ENCODE results near the gene ZMIZ1. TPM values are rescaled to one million over a fixed set of nuclear protein-coding genes. Genes with fewer than 3 reads are reported as not detected.
A peak's percentile ranks its signal among the peaks of the same experiment; 100 is the strongest.

The ZMIZ1 gene
- total RNA-seq, 1 donor from 2014 or later, result 6.3 TPM

- TF ChIP-seq CTCF (IDR thresholded peaks at IDR 0.05; ENCODE audit: insufficient read depth, low read length, severe bottlenecking), result no peak
- Histone ChIP-seq H3K36me3 (ENCODE audit: control insufficient read depth, insufficient read depth, low read length) (peaks cover 7% of the 10 kb centered on the region), H3K27me3 (ENCODE audit: control insufficient read depth, insufficient read depth, low read length) (no peaks in the 10 kb centered on the region), H3K4me3 (ENCODE audit: low read depth, low read length) (no peak overlapping the region)
- DNase-seq (ENCODE audit: low read depth), result no peak
- FAIRE-seq, result peak; percentile 87
These were observed 201.9 kb downstream of the ZMIZ1 start for GRCh38 chr10:79270466-79271246.

- FAIRE-seq (no peak), DNase-seq (ENCODE audit: low read depth) (no peak)
- no peaks in the 10 kb centered on the region for H3K27me3 ChIP-seq (ENCODE audit: control insufficient read depth, insufficient read depth, low read length)
- no peak overlapping the region for H3K4me3 ChIP-seq (ENCODE audit: low read depth, low read length)
- TF ChIP-seq CTCF (IDR thresholded peaks at IDR 0.05; ENCODE audit: insufficient read depth, low read length, severe bottlenecking), result no peak
- H3K36me3 ChIP-seq (ENCODE audit: control insufficient read depth, insufficient read depth, low read length), result peaks cover 14% of the 10 kb centered on the region
These were observed 203.6 kb downstream of the ZMIZ1 start for GRCh38 chr10:79272353-79272752.

GRCh38 chr10:79273604-79274003, 204.8 kb downstream of the ZMIZ1 start:
- H3K27me3 ChIP-seq (ENCODE audit: control insufficient read depth, insufficient read depth, low read length), result no peaks in the 10 kb centered on the region
- no peak for DNase-seq (ENCODE audit: low read depth)
- TF ChIP-seq CTCF (IDR thresholded peaks at IDR 0.05; ENCODE audit: insufficient read depth, low read length, severe bottlenecking), result no peak
- no peak overlapping the region for H3K4me3 ChIP-seq (ENCODE audit: low read depth, low read length)
- peaks cover 18% of the 10 kb centered on the region for H3K36me3 ChIP-seq (ENCODE audit: control insufficient read depth, insufficient read depth, low read length)
- FAIRE-seq, result no peak

- FAIRE-seq (no peak), DNase-seq (ENCODE audit: low read depth) (no peak)
- Histone ChIP-seq H3K36me3 (ENCODE audit: control insufficient read depth, insufficient read depth, low read length) (peaks cover 18% of the 10 kb centered on the region), H3K27me3 (ENCODE audit: control insufficient read depth, insufficient read depth, low read length) (no peaks in the 10 kb centered on the region), H3K4me3 (ENCODE audit: low read depth, low read length) (no peak overlapping the region)
- TF ChIP-seq CTCF (IDR thresholded peaks at IDR 0.05; ENCODE audit: insufficient read depth, low read length, severe bottlenecking), result no peak
These were observed 205.7 kb downstream of the ZMIZ1 start for GRCh38 chr10:79274279-79275104.

- FAIRE-seq (no peak), DNase-seq (ENCODE audit: low read depth) (no peak)
- no peaks in the 10 kb centered on the region for H3K27me3 ChIP-seq (ENCODE audit: control insufficient read depth, insufficient read depth, low read length)
- no peak overlapping the region for H3K4me3 ChIP-seq (ENCODE audit: low read depth, low read length)
- peaks cover 15% of the 10 kb centered on the region for H3K36me3 ChIP-seq (ENCODE audit: control insufficient read depth, insufficient read depth, low read length)
- no peak for TF ChIP-seq CTCF (IDR thresholded peaks at IDR 0.05; ENCODE audit: insufficient read depth, low read length, severe bottlenecking)
These were observed 206.3 kb downstream of the ZMIZ1 start for GRCh38 chr10:79275105-79275430.

Data from bronchial epithelial cell (primary cell).